Lung (tissue), 12 donors: ENCODE measurements around the gene PTPRN2. TPM values are rescaled to one million over a fixed set of nuclear protein-coding genes. Genes with fewer than 3 reads are reported as not detected.

Source experiments
- ATAC-seq: fragments of 200-7000 bp; cut with Tn5 transposase; one replicate; pipeline ENCODE4 v1.9.1; 2020; ENCODE audit warnings: moderate number of reproducible peaks; ENCODE audit not compliant: insufficient read depth, low FRiP score
- DNase-seq, 3 donors: peaks; one replicate each; pipeline ENCODE4 v3.0.0-alpha.2; 2013 to 2017
- H3K27ac ChIP-seq, 2 donors: one replicate each; pipeline ENCODE4 v1.5.1; 2013; ENCODE audit warnings: mild to moderate bottlenecking in 2 of 2, moderate library complexity in 2 of 2, control low read depth in 1 of 2, inconsistent platforms in 1 of 2, low read depth in 1 of 2, low read length in 1 of 2
- H3K27me3 ChIP-seq, 3 donors: one replicate each; pipeline ENCODE4 v1.5.1; 2013; ENCODE audit warnings: low read length in 2 of 3; ENCODE audit not compliant: control insufficient read depth in 3 of 3, insufficient read depth in 3 of 3
- H3K36me3 ChIP-seq, 4 donors: one replicate each; pipeline ENCODE4 v1.5.1; 2013; ENCODE audit warnings: low read length in 4 of 4, mild to moderate bottlenecking in 1 of 4, moderate library complexity in 1 of 4; ENCODE audit not compliant: control insufficient read depth in 4 of 4, insufficient read depth in 4 of 4
- H3K4me1 ChIP-seq, 5 donors: one replicate each; pipeline ENCODE4 v1.5.1; 2013; ENCODE audit warnings: low read length in 5 of 5, mild to moderate bottlenecking in 2 of 5, moderate library complexity in 1 of 5; ENCODE audit not compliant: control insufficient read depth in 5 of 5, insufficient read depth in 5 of 5
- H3K4me3 ChIP-seq: one replicate; pipeline ENCODE4 v1.5.1; 2013; ENCODE audit warnings: mild to moderate bottlenecking, control low read depth, moderate library complexity
- H3K9ac ChIP-seq, 2 donors: one replicate each; pipeline ENCODE4 v1.5.1; 2013; ENCODE audit warnings: low read length in 2 of 2, control low read depth in 1 of 2; ENCODE audit not compliant: insufficient read depth in 1 of 2
- H3K9me3 ChIP-seq, 4 donors: one replicate each; pipeline ENCODE4 v1.5.1; 2013; ENCODE audit warnings: low read length in 3 of 4, mild to moderate bottlenecking in 1 of 4, moderate library complexity in 1 of 4; ENCODE audit not compliant: control insufficient read depth in 4 of 4, insufficient read depth in 3 of 4
- WGBS, 2 donors: extraction: QIAGEN DNeasy Blood & Tissue Kit; methylation state at CpG; one replicate each; pipeline ENCODE4 v1.1.7; 2013; 5-methylcytosine and 5-hydroxymethylcytosine counted together
- polyA plus RNA-seq, 2 donors: library from polyadenylated mRNA; stranded (reverse); fragments of 200-250 nt; gene quantifications; one replicate each; pipeline ENCODE4 v1.2.1, GENCODE V29; 2013
- total RNA-seq, 2 donors: library from RNA; depleted of rRNA in 1 of 2; stranded (reverse); fragments of >200 nt in 1 of 2; gene quantifications; one replicate each; pipeline ENCODE4 v1.2.1, GENCODE V29; 2014 to 2021
- TF ChIP-seq, protein P1 (sequence below): IDR thresholded peaks from 2 replicates; pipeline ENCODE4 v1.5.1; 2012; ENCODE audit warnings: mild to moderate bottlenecking; ENCODE audit errors: control extremely low read depth, extremely low read depth
- donor health status: control.
- donor health status: control.
- donor health status: Bipolar disorder and iron deficiency.
- donor health status: healthy.
- donor health status: DM: yes; HTN: yes; CAD: no.

Gene PTPRN2
- total and polyA plus RNA-seq, 4 donors, result 2.1 to 7.4 (median 4.4) TPM

DNA sequence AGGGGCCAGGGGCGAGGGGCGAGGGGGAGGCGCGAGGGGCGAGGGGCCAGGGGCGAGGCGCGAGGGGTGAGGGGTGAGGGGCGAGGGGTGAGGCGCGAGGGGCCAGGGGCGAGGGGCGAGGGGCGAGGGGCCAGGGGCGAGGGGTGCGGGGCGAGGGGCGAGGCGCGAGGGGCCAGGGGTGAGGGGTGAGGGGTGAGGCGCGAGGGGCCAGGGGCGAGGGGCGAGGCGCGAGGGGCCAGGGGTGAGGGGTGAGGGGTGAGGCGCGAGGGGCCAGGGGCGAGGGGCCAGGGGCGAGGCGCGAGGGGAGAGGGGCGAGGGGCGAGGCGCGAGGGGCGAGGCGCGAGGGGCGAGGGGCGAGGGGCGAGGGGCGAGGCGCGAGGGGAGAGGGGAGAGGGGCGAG is 192.3 kb downstream of the PTPRN2 start:
- WGBS, 2 donors, result 91 to 92% methylated on average over 15 to 44 of the region's 46 CpGs
- Histone ChIP-seq H3K9ac (no peak overlapping the region), H3K4me1 (peaks cover 0 to 17% (median 6%) of the 10 kb centered on the region in 5 donors), H3K4me3 (no peak overlapping the region), H3K36me3 (no peaks in the 10 kb centered on the region), H3K9me3 (peaks cover 0 to 3% (median 0%) of the 10 kb centered on the region in 4 donors), H3K27ac (no peak overlapping the region), H3K27me3 (no peaks in the 10 kb centered on the region)
- TF ChIP-seq, protein P1, sequence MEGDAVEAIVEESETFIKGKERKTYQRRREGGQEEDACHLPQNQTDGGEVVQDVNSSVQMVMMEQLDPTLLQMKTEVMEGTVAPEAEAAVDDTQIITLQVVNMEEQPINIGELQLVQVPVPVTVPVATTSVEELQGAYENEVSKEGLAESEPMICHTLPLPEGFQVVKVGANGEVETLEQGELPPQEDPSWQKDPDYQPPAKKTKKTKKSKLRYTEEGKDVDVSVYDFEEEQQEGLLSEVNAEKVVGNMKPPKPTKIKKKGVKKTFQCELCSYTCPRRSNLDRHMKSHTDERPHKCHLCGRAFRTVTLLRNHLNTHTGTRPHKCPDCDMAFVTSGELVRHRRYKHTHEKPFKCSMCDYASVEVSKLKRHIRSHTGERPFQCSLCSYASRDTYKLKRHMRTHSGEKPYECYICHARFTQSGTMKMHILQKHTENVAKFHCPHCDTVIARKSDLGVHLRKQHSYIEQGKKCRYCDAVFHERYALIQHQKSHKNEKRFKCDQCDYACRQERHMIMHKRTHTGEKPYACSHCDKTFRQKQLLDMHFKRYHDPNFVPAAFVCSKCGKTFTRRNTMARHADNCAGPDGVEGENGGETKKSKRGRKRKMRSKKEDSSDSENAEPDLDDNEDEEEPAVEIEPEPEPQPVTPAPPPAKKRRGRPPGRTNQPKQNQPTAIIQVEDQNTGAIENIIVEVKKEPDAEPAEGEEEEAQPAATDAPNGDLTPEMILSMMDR, result no peak
- no peak for DNase-seq
- ATAC-seq, result no peak

DNA sequence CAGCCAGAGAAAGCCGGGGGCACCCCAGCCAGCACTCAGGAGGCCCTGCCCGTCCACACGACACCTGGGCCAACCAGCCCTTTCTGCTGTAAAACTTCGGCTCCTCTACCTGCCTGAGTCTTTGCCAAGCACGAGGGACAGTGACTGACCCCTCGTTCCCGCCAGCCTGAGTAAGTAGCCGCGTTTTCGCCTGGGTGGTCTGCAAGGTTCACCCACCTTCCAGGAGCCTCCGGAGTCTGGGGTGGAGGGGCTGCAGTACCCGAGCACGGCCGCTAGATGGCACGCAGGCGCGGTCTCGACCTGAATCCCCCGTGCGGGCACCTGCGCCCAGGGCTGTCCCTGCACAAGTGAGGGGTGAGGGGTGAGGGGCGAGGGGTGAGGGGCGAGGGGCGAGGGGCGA is 192.7 kb downstream of the PTPRN2 start:
- DNase-seq (peak in 2 of 3 donors; percentile 25 to 45), ATAC-seq (no peak)
- peaks cover 0 to 17% (median 6%) of the 10 kb centered on the region in 5 donors for H3K4me1 ChIP-seq
- H3K27me3 ChIP-seq, result no peaks in the 10 kb centered on the region
- no peak overlapping the region for H3K9ac ChIP-seq
- H3K4me3 ChIP-seq, result no peak overlapping the region
- TF ChIP-seq, protein P1, result peak; percentile 11
- no peaks in the 10 kb centered on the region for H3K36me3 ChIP-seq
- peaks cover 0 to 3% (median 0%) of the 10 kb centered on the region in 4 donors for H3K9me3 ChIP-seq
- H3K27ac ChIP-seq, result no peak overlapping the region
- 22 to 29% methylated on average over 25 of the region's 25 CpGs for WGBS, 2 donors

DNA sequence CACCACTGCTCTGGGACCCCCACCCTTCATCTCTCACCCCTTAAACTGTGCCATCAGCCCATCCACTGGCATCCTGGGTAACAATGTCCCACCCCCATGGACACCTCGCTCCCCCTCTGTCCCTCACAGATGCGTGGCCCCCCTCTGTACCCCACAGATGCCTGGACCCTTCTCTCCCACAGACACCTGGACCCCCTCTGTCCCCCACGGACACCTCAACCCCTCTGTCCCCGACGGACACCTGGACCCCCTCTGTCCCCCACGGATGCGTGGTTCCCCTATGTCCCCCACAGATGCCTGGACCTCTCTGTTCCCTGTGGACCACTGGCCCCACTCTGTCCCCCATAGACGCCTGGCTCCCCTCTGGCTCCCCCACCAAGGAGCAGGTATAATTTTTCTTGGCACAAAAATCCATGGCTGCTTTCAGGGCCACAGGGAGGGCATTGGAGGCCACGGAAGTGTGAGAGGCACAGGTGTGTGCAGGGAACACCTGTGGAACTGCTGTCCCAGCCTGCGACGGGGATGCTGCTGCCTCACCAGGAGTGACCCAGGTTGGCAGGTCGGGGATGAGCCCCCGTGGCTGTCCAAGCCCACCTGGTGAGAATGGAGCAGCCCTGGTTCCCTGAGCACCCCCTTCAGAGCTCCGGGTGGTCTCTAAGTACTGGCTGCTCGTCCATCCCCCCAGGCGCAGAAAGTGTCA is 193.5 kb downstream of the PTPRN2 start:
- no peak for ATAC-seq
- no peaks in the 10 kb centered on the region for H3K27me3 ChIP-seq
- WGBS, 2 donors, result 84 to 87% methylated on average over 16 of the region's 16 CpGs

More for the DNA sequence above, 193.5 kb downstream of the PTPRN2 start:
- TF ChIP-seq, protein P1, result no peak
- no peak overlapping the region for H3K4me3 ChIP-seq
- no peak overlapping the region for H3K27ac ChIP-seq
- no peak overlapping the region for H3K9ac ChIP-seq
- no peak for DNase-seq
- no peaks in the 10 kb centered on the region for H3K36me3 ChIP-seq
- H3K4me1 ChIP-seq, result peaks cover 0 to 17% (median 6%) of the 10 kb centered on the region in 5 donors
- H3K9me3 ChIP-seq, result no peaks in the 10 kb centered on the region
